HG03342 (cell line): ENCODE results near the gene NRXN2.
"Not testable (repeated sequence)": the region's sequence is repeated elsewhere in the genome, so short reads cannot be mapped to it uniquely, and the experiment has no call there.

Experiments used
- ATAC-seq: cut with Tn5 transposase; IDR thresholded peaks from one replicate; pipeline ENCODE4 v1.9.1; 2021; ENCODE audit warnings: mild to moderate bottlenecking, moderate library complexity; ENCODE audit not compliant: unreplicated experiment

Gene NRXN2

GRCh38 chr11:64677441-64678023, 45.5 kb downstream of the NRXN2 start:
- ATAC-seq = no peak

DNA sequence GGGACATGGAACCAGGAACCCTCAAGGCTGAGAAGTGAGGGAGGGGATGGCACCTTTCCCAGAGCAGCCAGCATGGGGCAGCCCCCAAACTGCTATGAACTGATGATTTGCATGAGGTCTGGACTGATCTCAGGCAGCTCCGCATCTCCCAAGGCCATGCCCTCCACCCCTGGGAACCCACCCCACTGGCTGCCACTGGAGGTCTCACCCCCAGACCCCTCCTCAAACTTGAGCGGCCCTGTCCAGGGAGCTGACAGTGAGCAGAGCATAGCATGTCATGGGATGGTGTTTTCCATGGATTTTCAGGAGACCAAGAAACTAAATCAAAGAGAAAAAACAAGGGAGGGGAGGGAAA, 46.8 kb downstream of the NRXN2 start:
- ATAC-seq = no peak

DNA sequence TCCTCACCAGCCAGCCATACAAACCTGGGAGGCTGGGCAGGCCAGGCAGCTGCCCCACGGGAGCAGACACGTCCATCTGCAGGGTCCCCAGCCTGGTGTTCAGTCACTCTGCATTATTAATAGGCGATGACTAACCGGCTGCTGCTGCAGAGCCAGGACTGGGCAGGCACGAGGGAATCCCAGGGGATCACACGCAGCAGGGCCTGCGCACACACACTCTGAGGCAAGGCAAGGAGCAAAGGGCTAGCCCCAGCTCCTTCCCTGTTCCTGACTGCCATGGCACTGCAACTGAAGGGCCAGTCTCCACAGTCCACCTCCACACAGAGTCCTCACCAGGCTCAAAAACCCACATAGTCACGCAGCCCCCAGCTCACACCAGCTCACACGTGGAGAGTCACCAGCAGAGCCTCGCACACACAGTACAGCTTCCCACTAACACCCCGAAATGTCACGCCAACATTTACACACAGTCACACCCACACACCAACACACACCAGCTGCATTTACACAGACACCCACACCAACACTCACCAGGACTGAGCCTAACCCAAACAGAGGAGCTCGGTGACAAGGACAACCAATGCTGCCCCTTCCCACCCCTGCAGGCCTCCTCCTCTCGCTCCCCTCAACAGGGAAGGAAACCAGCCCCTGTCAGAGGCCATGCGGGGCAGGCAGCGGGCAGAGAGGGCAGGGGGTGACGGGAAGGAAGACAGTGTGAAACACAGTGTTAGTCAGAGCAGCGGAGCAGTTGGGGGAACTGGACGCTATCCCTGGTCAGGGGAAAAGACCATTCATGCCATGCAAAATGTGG, 47.3 kb downstream of the NRXN2 start:
- no peak for ATAC-seq

DNA sequence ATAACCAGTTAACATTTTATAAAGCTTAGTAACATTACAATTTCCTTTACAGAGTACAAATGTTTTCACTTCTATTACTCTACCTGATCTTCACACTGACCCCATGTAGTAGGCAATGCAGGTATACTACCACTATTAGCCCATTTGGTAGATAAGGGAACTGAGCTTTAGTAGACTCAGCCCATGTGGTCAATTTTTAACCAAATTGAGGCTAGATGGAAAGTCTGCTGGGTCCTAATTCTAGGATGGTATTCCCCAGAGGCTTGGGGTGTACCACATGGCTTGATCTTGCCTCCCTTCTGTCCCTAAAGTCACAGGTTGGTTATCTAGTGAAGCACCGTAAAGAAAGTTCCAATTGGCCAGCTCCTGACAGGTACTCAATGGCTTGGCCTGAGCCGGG, 48.2 kb downstream of the NRXN2 start:
- ATAC-seq = peak; percentile 50

DNA sequence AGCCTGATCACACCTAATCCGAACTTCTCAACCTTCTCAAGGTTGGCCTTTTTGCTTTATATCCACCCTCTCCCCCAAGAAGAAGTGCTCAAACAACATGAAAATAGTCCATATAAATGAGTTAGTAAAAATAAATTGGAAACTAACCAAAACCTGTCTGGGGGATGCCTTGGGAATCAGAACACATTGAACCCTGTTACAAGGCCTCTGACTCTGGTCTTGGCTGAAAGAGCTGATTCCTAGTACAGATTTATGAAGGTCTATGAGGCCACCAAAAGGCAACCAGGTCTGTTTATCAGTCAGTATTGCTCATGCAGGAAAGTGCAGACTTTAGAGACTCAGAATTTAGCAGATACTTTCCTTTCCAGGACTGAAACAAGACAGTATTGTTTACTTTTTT, 49.7 kb downstream of the NRXN2 start:
- no peak for ATAC-seq

GRCh38 chr11:64672875-64673274, 50.1 kb downstream of the NRXN2 start:
- no peak for ATAC-seq

GRCh38 chr11:64670975-64671374, 52.0 kb downstream of the NRXN2 start:
- ATAC-seq = no peak

- no peak for ATAC-seq
These were observed 55.7 kb downstream of the NRXN2 start for GRCh38 chr11:64667154-64667745.

GRCh38 chr11:64665411-64665821, 57.6 kb downstream of the NRXN2 start:
- no peak for ATAC-seq

DNA sequence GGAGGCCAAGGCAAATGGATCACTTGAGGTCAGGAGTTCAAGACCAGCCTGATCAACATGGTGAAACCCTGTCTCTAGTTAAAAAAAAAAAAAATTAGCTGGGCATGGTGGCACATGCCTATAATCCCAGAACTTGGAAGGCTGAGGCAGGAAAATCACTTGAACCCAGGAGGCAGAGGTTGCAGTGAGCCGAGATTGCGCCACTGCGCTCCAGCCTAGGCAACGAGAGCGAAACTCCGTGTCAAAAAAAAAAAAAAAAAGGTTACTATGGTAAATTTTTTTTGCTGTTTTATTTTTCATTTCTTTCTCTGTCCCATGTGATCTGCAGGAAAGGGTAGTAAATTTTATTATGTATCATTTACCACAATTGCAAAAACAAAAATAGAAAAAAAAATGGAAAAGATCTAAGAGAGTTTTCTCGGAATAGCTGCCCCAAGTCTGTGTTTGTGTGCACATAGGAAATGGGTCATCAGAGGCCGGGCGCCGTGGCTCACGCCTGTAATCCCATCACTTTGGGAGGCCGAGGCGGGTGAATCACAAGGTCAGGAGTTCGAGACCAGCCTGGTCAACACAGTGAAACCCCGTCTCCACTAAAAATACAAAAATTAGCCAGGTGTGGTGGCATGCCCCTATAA, 58.6 kb downstream of the NRXN2 start:
- ATAC-seq = not testable (repeated sequence)

DNA sequence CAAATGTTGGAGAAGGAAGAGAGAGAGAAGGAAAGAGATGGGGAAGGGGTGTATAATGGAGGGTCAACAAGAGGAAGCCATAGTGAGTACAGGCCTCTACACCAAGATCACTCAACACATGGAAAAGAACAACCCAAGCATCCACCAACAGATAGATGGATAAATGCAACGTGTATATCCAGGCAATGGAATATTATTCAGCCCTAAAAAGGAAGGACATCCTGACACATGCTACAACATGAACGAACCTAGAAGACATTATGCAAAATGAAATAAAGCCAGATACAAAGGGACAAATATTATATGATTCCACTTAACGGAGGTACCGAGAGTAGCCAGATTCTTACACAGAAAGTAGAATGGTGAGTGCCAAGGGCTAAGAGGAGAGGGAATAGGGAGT, 59.3 kb downstream of the NRXN2 start:
- ATAC-seq = no peak

DNA sequence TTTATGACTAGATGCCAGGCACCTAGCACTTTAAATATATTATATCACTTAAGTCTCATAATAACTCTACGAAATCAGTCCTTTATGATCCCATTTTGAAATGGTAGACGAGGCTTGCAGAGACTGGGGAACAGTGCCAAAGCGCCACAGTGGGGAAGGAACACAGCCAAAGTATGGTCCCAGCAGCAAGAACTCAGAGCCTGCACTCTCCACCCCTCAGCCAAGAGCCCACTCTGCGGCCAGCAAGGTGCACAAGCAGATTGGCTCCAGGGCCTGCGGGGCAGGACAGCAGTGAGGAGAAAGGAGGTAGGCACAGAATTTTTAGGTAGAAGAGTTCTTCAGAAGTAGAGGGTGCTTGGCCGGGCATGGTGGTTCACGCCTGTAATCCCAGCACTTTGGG, 61.4 kb downstream of the NRXN2 start:
- ATAC-seq = no peak

DNA sequence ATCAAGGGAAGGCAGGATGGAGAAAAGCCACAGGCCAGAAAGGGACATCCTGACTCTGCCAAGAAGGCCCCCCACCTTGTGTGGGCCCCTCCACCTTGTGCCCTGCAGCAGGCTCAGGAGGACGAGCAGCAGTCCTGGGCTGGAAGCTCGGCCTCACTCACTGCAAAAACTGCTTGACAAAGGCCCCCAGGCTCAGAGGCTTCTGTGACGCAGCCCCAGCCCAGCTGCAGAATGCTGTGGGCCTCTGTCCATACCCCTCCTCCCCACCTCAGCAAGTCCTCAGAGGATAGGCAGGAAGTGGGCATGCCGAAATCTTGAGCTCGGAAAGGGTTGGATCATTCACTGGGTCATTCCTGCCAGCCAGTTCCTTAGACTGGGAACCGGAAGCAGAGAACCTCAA, 61.9 kb downstream of the NRXN2 start:
- no peak for ATAC-seq

DNA sequence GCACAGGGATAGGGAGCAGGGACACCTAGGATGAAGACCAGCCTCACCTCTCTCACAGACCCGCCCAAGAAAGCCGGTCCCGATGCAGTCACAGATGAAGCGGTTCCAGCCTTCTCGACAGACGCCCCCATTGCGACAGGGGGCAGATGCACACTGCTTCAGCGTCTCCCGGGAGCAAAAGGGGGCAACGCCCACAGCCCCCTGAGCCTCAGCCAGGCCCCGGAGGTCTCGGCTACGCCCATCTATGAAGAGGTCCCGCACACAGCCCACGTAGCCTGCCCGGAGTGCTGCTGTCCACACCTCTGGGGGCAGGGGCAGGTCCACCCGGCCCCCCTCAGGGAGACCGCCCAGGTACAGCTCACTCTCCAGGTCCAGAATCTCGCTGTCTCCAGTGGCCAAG, 62.3 kb downstream of the NRXN2 start:
- no peak for ATAC-seq

GRCh38 chr11:64660205-64660604, 62.8 kb downstream of the NRXN2 start:
- no peak for ATAC-seq

DNA sequence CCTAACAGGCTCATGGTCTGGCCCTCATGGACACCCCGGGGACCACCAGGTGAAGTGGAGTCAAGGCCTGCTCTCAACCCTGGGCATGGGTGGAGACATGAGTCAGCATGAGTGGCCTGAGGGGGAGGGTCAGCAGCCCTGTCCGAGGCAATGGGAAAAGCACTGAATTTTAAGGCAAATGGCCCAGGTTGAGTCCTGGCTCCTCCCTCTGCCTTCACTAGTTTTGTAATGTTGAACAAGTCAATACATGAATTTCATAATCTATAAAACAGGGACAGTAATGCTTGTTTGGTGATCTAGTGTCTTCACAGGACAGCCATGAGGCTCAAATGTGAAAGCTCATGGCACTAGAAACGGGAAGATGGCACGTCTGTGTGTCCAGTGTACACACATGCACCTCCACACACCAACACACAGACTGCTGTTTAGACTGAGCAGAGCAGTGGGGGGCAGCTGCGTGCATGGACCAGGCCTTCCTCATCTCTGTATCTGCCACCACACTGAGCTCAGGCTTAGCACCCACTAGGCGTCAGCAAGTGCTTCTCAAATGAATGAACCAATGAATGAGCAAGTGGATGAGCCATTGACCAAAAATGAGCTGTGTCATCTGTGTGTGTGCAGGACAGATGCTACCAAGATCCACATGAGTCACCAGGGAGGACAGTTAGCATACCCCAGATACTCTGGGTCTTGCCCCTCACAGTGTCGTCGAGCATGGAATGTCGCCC, 63.4 kb downstream of the NRXN2 start:
- ATAC-seq = no peak

DNA sequence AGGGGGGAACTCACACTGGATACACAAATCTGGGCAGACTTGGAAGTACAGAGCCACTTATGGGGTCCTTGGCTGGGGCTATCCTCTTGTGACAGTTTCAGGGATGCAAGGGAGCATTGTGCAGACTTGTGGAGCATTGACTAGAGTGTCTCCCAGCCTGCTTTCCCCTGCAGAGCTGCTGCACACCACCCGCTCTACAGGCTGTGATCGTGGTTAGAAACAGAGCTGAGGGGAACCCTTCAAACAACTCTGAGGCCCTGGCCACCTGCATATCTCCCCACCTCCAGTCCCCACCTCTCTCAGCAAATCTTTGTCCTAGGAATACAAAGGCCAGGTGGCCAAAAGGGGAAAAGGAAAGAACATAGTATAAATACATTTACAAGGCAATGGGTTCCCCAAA, 64.7 kb downstream of the NRXN2 start:
- ATAC-seq = no peak

GRCh38 chr11:64656862-64657261, 66.1 kb downstream of the NRXN2 start:
- ATAC-seq = no peak

- no peak for ATAC-seq
These were observed 66.9 kb downstream of the NRXN2 start for GRCh38 chr11:64655941-64656601.

GRCh38 chr11:64654958-64655541, 67.9 kb downstream of the NRXN2 start:
- ATAC-seq = no peak
